GM12878 (cell line): Measurements from ENCODE around the gene DENND1A. TPM values are rescaled to one million over a fixed set of nuclear protein-coding genes. Genes with fewer than 3 reads are reported as not detected.

ENCODE experiments used
- ATAC-seq: fragments of 200-7000 bp; cut with Tn5 transposase; 3 replicates; pipeline ENCODE4 v1.9.1; 2020; ENCODE audit warnings: mild to moderate bottlenecking, moderate library complexity
- BruUV-seq: library from RNA; stranded (reverse); fragments of 400-500 nt; replicated peaks from 2 replicates; lab custom pipeline; 2021; lab: Mats Ljungman, UMichigan
- CTCF ChIA-PET: fragments of 300-600 bp; sonication (Branson Sonifier 250); formaldehyde crosslinking; extraction: SDS; loops from one replicate; lab custom pipeline; 2021; ENCODE audit warnings: inconsistent platforms; lab: Yijun Ruan, JAX
- POLR2A ChIA-PET: fragments of 350-600 bp; formaldehyde crosslinking; extraction: SDS; loops from one replicate; lab custom pipeline; 2021; ENCODE audit warnings: inconsistent platforms; lab: Charles Lee
- RAD21 ChIA-PET: fragments of 300-600 bp; sonication (Branson Sonifier 250); formaldehyde crosslinking; loops from one replicate; lab custom pipeline; 2023; ENCODE audit warnings: antibody characterized with exemption; ENCODE audit not compliant: unreplicated experiment; lab: Charles Lee
- SMC1A ChIA-PET: fragments of 300-600 bp; sonication (Branson Sonifier 250); formaldehyde crosslinking; loops from one replicate; lab custom pipeline; 2023; ENCODE audit not compliant: unreplicated experiment, uncharacterized antibody; lab: Charles Lee
- DNase-seq: peaks from one replicate; pipeline ENCODE4 v3.0.0-alpha.2; 2011; ENCODE audit warnings: low read depth, low spot score
- FAIRE-seq: peaks from 3 replicates; lab custom pipeline; 2011; peaks lifted over from hg19 to GRCh38; lab: Jason Lieb, UNC
- H2AFZ ChIP-seq: 2 replicates; pipeline ENCODE4 v1.6.0; 2011; ENCODE audit warnings: low read depth, low read length, control low read depth; ENCODE audit not compliant: control insufficient read depth
- H3K27ac ChIP-seq: 2 replicates; pipeline ENCODE4 v1.5.1; 2011; ENCODE audit warnings: control low read depth; ENCODE audit not compliant: control insufficient read depth, insufficient read depth
- H3K27me3 ChIP-seq, 2 experiments: replicated peaks in 1 of 2; 2 replicates each; pipeline versions ENCODE4 v1.6.0 to v1.6.1; 2011; ENCODE audit warnings: low read length in 1 of 2; ENCODE audit not compliant: control insufficient read depth in 2 of 2, insufficient read depth in 2 of 2
- H3K36me3 ChIP-seq, 2 experiments: 2 replicates each; pipeline ENCODE4 v1.5.1; 2011; ENCODE audit warnings: low read length in 1 of 2; ENCODE audit not compliant: control insufficient read depth in 2 of 2, insufficient read depth in 2 of 2
- H3K4me1 ChIP-seq: 2 replicates; pipeline ENCODE4 v1.6.1; 2011; ENCODE audit warnings: mild to moderate bottlenecking, low read length, moderate library complexity, mixed read lengths; ENCODE audit not compliant: control insufficient read depth, insufficient read depth
- H3K4me2 ChIP-seq: 2 replicates; pipeline ENCODE4 v1.6.0; 2011; ENCODE audit warnings: control low read depth; ENCODE audit not compliant: control insufficient read depth, insufficient read depth
- H3K4me3 ChIP-seq: fragments of 200-600 bp; sonication (generic); 2 replicates; pipeline ENCODE4 v1.5.1; 2016
- H3K79me2 ChIP-seq: 2 replicates; pipeline ENCODE4 v1.6.0; 2011; ENCODE audit warnings: low read length; ENCODE audit not compliant: control insufficient read depth, insufficient read depth
- H3K9ac ChIP-seq: 2 replicates; pipeline ENCODE4 v1.8.0; 2011; ENCODE audit warnings: low read length, control low read depth, mixed read lengths; ENCODE audit not compliant: control insufficient read depth, insufficient read depth
- H3K9me3 ChIP-seq: replicated peaks from 3 replicates; pipeline ENCODE4 v1.5.1; 2011; ENCODE audit warnings: mild to moderate bottlenecking, low read length; ENCODE audit not compliant: control insufficient read depth, insufficient read depth
- H4K20me1 ChIP-seq: 2 replicates; pipeline ENCODE4 v1.6.0; 2011; ENCODE audit not compliant: control insufficient read depth, insufficient read depth
- CBX5 ChIP-seq: sonication (generic); IDR thresholded peaks from 2 replicates; pipeline ENCODE4 v1.6.1; 2016; ENCODE audit warnings: low read depth, moderate library complexity, mild to moderate bottlenecking, inconsistent platforms
- CEBPZ ChIP-seq: fragments of 150-350 bp; IDR thresholded peaks from 2 replicates; pipeline ENCODE4 v1.6.1; 2016; ENCODE audit warnings: low read depth, low read length
- ETV6 ChIP-seq, 2 experiments: fragments of 450-650 bp in 1 of 2; IDR thresholded peaks in 1 of 2; conservative IDR thresholded peaks in 1 of 2; 2 replicates each; pipeline ENCODE4 v1.6.1; 2014; ENCODE audit warnings: antibody characterized with exemption in 1 of 2, borderline replicate concordance in 1 of 2, low read depth in 1 of 2, mild to moderate bottlenecking in 1 of 2, moderate library complexity in 1 of 2
- HCFC1 ChIP-seq: fragments of 150-350 bp; IDR thresholded peaks from 2 replicates; pipeline ENCODE4 v1.6.1; 2014; ENCODE audit warnings: low read length
- HDAC6 ChIP-seq: fragments of 200-600 bp; sonication (generic); IDR thresholded peaks from one replicate; pipeline ENCODE4 v1.8.0; 2017; ENCODE audit warnings: antibody characterized with exemption; ENCODE audit not compliant: unreplicated experiment
- JUNB ChIP-seq: IDR thresholded peaks from 2 replicates; pipeline ENCODE4 v1.6.1; 2016; ENCODE audit warnings: antibody characterized with exemption, mild to moderate bottlenecking
- MTA2 ChIP-seq: fragments of 450-650 bp; IDR thresholded peaks from 2 replicates; pipeline ENCODE4 v1.6.1; 2016; ENCODE audit warnings: low read depth, mild to moderate bottlenecking, moderate library complexity
- NR2F1 ChIP-seq: fragments of 450-650 bp; conservative IDR thresholded peaks from 2 replicates; pipeline ENCODE4 v1.6.1; 2017; ENCODE audit warnings: mild to moderate bottlenecking
- RUNX3 ChIP-seq: IDR thresholded peaks from 2 replicates; pipeline ENCODE4 v1.6.1; 2012; ENCODE audit warnings: low read length, inconsistent platforms
- SIX5 ChIP-seq: IDR thresholded peaks from 2 replicates; pipeline ENCODE4 v1.6.1; 2011; ENCODE audit warnings: mild to moderate bottlenecking, low read depth, low read length, moderate library complexity; ENCODE audit not compliant: severe bottlenecking
- SMC3 ChIP-seq: IDR thresholded peaks from 2 replicates; pipeline ENCODE4 v1.6.1; 2011; ENCODE audit warnings: low read length, improper control_type of control experiment, borderline replicate concordance
- SP1 ChIP-seq: IDR thresholded peaks from one replicate; pipeline ENCODE4 v1.6.1; 2011; ENCODE audit warnings: low read depth, low read length
- SPI1 ChIP-seq: IDR thresholded peaks from 2 replicates; pipeline ENCODE4 v1.6.1; 2011; ENCODE audit warnings: low read depth, mild to moderate bottlenecking, low read length, moderate library complexity, borderline replicate concordance; ENCODE audit not compliant: insufficient read depth
- SREBF2 ChIP-seq: IDR thresholded peaks from 2 replicates; pipeline ENCODE4 v1.6.1; 2012; ENCODE audit warnings: mild to moderate bottlenecking, low read length
- ZBTB11 ChIP-seq: fragments of 450-650 bp; formaldehyde crosslinking; IDR thresholded peaks from 2 replicates; pipeline ENCODE4 v1.5.0; 2022; ENCODE audit warnings: mild to moderate bottlenecking, missing genetic modification characterization
- whole genome bisulfite sequencing: methylation state at CpG from one replicate; pipeline ENCODE4 v1.1.6; 2016; ENCODE audit warnings: low lambda C conversion rate; ENCODE audit not compliant: insufficient replicate concordance, insufficient coverage; ENCODE audit errors: missing lambda C conversion rate; 5-methylcytosine and 5-hydroxymethylcytosine counted together
- in situ Hi-C: fragments of 300-500 bp; cut with MboI; formaldehyde crosslinking; loops from 9 replicates; pipeline ENCODE4 v1.14.3; 2018; ENCODE audit warnings: mixed read lengths
- intact Hi-C: fragments of 100-400 bp; cut with micrococcal nuclease; formaldehyde crosslinking; loops from one replicate; pipeline ENCODE4 v1.14.2; 2022; ENCODE audit not compliant: unreplicated experiment
- polyA plus RNA-seq, 11 experiments: library from polyadenylated mRNA; depleted of rRNA in 4 of 11; unstranded in 6 of 11; stranded (reverse) in 5 of 11; fragments of >200 nt; fragmentation: Nextera tagmentation in 4 of 11; fragmentation: Illumina TruSeq in 1 of 11; extraction: Ambion mirVana in 4 of 11; extraction: Trizol in 1 of 11; gene quantifications; 1 replicate in 1 of 11; 2 replicates in 10 of 11; pipeline versions ENCODE4 v1.2.1 to v1.2.3, GENCODE V29; 2011 to 2016; ENCODE audit warnings: inconsistent platforms in 2 of 11, missing spikeins in 2 of 11, low read depth in 1 of 11
- total RNA-seq, 4 experiments: library from RNA; depleted of rRNA in 3 of 4; stranded (reverse); fragments of >200 nt in 3 of 4; fragmentation: Illumina TruSeq in 1 of 4; extraction: Trizol in 1 of 4; gene quantifications; 2 replicates each; pipeline versions ENCODE4 v1.2.1 to v1.2.3, GENCODE V29; 2013 to 2021

Gene DENND1A
- total and polyA plus RNA-seq, 10 of the 15 experiments (the other 5 are each of a cell fraction or from before 2014, with no cell fraction given): 14.1 to 48.6 (median 35.2) TPM

- CTCF ChIA-PET: no interaction called here
- intact Hi-C loops (loop anchor here (10.0 kb wide), 1 partner anchor 556 kb away; no protein-coding TSS in a partner anchor), in situ Hi-C loops (no loop called here)
- Histone ChIP-seq H4K20me1 (no peaks in the 10 kb centered on the region; the same call in 1 of the 2 replicates), H3K27ac (no peak overlapping the region), H3K9ac (no peak overlapping the region), H3K9me3 (no peaks in the 10 kb centered on the region), H3K27me3 (no peaks in the 10 kb centered on the region), H2AFZ (no peak overlapping the region), H3K4me2 (no peak overlapping the region), H3K4me1 (no peaks in the 10 kb centered on the region), H3K4me3 (no peak overlapping the region), H3K79me2 (no peaks in the 10 kb centered on the region), H3K36me3 (no peaks in the 10 kb centered on the region; a peak in 2 of 4 replicates)
- 90% methylated on average over 10 of the region's 10 CpGs for WGBS
- no peak for ATAC-seq
- RAD21 ChIA-PET: no interaction called here
- no peak for DNase-seq
- BruUV-seq: no TSS peak
- POLR2A ChIA-PET: no interaction called here
- SMC1A ChIA-PET: no interaction called here
- no peak for FAIRE-seq
- TF ChIP-seq SIX5: no peak
- TF ChIP-seq SP1: no peak
- TF ChIP-seq MTA2: no peak
- no peak for TF ChIP-seq RUNX3
- TF ChIP-seq SPI1: no peak
- TF ChIP-seq SREBF2: no peak
- no peak for TF ChIP-seq NR2F1
- TF ChIP-seq SMC3: no peak
- no peak for TF ChIP-seq HDAC6
- TF ChIP-seq ZBTB11 (CRISPR knock-in tag): no peak
- TF ChIP-seq HCFC1: no peak
- TF ChIP-seq CBX5: no peak
- no peak for TF ChIP-seq JUNB
- TF ChIP-seq ETV6 (conservative IDR thresholded peaks at IDR 0.05 in 1 of 2, IDR thresholded peaks at IDR 0.05 in 1 of 2; ENCODE audit: borderline replicate concordance in 1 of 2, low read depth in 1 of 2): no peak
- no peak for TF ChIP-seq CEBPZ
Measured at GRCh38 chr9:123408313-123409262, 521.3 kb downstream of the DENND1A start.
